ENCODE results near the gene SAP30BP. TPM values are rescaled to one million over a fixed set of nuclear protein-coding genes. Genes with fewer than 3 reads are reported as not detected.
A peak's percentile ranks its signal among the peaks of the same experiment; 100 is the strongest.

SAP30BP gene
- total RNA-seq = 65.4 TPM

DNA sequence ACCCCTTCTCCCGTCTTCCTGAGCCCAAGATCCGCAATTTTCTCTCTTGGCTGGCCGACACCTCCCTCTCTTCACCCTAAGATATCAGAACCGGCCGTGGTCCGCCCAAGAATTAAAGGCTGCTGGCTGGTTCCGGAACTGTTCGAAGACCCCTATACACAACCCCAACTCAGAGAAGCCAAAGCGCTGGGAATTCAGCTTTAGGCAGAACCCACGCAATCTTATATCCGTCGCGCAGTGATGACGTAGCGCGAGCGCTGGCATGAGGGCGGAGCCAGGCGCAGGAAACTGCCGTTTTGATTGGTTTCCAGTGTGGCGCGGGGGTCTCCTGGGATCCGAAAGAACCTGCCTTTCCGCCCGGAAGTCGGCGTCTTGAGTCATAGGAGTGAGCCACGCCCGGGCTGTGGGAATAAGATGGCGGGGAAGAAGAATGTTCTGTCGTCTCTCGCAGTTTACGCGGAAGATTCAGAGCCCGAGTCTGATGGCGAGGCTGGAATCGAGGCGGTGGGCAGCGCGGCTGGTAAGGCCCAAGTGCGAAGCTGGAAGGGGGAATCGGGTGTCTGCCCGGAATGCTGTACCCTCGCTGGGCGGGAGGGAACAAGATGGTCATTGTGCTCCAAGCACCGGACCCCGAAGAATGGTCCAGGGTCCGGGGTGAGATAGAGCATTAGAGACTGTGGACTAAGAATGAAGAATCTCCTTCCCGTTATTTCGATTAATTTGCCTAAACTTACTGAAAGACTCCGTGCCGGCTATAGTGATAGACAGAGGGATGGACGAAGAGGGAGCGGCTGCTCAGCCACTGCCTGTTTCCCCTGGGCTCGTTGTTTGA, at the start of gene SAP30BP, which contains the start of gene RECQL5:
Gene SAP30BP, plus strand, starts transcription at position 380 of the 832 bp plus-strand sequence. Its CDS starts 35 bp downstream, at position 415.
Gene RECQL5, minus strand, starts transcription at position 196 of the 832 bp plus-strand sequence. CDS start 597 bp downstream, outside the sequence.
- peak; percentile 99 for DNase-seq (ENCODE audit: low spot score)

DNA sequence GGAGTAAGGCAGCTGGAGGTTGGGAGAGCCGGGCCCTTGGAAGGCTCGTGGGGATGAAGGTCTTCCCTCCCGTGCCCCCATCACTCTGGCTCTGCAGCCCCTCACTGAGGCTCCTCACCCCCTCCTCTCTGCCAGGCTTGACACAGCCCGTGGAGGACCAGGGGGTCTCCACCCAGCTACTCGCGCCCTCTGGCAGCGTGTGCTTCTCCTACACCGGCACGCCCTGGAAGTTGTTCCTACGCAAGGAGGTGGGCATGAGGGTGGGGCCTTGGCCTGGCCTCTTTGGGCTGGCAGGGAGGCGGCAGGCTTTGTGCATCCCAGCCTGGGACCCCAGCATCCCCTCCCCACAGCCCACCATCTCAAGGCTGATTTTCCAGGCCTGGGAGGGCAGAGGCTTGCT, 49.5 kb upstream of the SAP30BP start:
- DNase-seq (ENCODE audit: low spot score) = no peak

DNA sequence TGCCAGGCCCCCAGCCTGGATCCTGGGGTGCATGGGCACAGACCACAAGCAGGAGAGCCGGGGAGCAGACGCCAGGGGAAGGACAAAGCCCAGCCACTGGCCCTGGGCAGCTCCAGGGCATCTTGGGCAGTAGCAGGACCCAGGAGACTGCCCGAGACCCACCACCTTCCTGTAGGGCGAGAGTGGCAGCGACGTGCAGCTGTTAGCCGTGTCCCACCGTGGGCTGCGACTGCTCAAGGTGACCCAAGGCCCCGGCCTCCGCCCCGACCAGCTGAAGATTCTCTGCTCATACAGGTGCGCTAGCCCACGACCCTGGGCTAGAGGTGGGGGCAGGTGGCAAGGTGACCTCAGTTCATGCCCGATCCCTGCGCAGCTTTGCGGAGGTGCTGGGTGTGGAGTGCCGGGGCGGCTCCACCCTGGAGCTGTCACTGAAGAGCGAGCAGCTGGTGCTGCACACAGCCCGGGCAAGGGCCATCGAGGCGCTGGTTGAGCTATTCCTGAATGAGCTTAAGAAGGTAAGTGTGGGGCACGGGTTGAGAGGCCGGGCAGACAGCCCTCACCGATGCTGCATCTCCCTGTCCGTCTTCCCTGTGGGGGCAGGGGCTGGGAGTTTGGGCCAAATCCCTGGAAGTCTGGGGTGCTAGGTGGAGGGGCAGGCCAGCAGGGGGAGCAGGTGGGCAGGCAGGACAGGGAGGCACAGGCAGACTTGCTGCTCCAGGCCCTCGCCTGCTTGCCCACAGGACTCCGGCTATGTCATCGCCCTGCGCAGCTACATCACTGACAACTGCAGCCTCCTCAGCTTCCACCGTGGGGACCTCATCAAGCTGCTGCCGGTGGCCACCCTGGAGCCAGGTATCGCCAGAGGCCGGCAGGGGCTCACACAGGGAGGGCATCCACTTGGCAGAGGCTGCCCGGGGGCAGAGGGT, 47.4 kb upstream of the SAP30BP start:
- DNase-seq (ENCODE audit: low spot score) = no peak

DNA sequence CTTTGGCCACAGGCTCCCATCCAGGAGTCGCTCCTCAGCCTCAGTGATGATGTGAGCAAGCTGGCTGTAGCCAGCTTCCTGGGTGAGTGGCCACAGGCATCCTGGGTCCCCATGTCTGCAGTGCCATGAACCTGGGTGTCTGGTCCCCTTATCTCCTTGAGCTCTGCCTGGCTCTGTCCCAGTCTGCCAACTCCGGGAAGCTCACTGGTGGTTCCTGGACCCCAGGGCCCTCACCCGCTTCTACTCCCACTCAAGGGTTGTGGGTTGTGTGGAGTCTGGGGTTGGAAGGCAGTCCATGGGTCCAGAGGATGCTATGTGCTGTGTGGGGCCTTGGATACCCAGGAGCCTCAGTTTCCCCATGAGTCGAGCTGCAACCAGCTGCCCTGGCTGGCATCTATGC, 45.6 kb upstream of the SAP30BP start:
- no peak for DNase-seq (ENCODE audit: low spot score)

DNA sequence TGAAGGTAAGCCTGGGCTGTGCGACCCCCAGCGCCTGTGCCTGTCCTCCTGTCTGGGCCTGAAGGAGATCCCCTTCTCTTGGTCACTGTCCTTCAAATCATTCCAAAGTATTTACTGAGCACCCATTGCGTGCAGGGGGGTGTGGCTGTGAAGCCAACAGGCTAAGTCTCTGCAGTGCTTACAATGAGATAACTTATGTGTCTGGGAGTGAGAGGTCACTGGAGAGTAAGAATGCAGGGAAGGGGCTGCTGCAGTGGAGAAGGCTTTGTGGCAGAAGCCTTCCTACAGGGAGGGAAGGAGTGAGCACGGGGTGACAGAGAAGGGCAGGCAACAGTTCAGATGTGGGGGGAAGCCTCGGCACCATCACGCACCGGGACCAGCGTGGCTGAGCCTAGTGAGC, 45.1 kb upstream of the SAP30BP start:
- no peak for DNase-seq (ENCODE audit: low spot score)

DNA sequence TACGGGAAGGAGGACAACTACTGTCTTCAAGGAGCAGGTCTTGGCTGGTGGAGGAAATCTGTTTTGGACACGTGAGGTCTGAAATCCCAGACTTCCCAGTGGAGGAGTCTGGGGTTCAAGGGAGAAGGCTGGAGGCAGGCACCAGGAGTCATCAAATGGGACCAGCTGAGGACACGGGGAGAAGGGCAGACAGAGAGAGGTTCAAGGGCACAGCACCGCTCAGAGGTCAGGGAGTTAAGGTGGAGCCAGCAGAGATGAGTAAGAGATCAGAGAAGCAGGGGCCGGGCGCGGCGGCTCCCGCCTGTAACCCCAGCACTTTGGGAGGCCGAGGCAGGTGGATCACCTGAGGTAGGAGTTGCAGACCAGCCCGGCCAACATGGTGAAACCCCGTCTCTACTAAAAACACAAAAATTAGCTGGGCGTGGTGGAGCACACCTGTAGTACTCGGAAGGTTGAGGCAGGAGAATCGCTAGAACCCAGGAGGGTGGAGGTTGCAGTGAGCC, 44.3 kb upstream of the SAP30BP start:
- no peak for DNase-seq (ENCODE audit: low spot score)

DNA sequence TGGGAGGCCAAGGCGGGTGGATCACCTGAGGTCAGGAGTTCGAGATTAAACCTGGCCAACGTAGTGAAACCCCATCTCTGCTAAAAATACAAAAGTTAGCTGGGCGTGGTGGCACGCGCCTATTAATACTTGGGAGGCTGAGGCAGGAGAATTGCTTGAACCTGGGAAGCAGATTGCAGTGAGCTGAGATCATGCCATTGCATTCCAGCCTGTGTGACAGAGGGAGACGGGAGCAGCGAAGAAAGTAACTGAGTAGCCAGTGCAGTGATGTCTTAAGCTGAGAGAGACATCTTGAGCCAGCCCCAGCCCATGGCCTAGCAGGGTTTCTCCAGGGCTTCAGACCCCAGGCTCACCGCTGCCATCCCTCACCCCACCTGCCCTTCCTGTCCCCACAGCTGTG, 43.8 kb upstream of the SAP30BP start:
- DNase-seq (ENCODE audit: low spot score) = no peak

DNA sequence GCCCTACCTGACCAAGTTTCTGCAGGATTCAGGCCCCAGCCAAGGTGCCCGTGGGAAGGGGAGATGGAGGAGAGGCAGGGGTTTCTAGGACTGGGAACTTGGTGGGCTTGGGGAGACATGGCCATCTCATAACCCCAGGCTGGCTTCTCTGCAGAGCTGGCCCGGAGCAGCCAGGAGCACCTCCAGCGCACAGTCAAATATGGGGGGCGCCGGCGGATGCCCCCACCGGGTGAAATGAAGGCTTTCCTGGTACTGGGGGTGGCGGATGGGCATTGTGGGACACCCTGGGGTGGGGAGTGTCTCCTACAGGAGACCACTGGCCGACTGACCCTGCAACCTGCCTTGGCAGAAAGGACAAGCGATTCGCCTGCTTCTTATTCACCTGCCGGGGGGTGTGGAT, 43.1 kb upstream of the SAP30BP start:
- no peak for DNase-seq (ENCODE audit: low spot score)

DNA sequence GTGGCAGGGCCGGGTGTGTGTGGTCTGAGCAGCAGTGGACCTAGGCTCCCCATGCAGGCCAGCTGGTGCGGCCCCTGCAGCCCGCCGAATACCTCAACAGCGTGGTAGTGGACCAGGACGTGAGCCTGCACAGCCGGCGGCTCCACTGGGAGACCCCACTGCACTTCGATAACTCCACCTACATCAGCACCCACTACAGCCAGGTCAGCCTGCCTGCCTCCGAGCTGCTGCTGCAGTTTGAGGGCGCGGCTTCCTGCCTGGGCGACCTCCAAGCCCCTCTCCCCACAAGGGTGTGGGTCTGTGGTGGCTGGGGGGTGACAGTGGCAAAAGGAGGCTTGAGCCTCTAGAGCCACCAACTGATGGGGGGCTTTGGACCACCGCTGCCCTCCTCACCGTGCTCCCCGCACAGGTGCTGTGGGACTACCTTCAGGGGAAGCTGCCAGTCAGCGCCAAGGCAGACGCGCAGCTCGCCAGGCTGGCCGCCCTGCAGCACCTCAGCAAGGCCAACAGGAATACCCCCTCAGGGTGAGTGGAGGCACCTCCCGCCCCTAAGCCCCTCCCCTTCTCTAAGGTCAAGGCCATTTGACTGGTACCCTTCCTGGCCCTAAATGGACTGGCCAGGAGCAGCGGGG, 42.3 kb upstream of the SAP30BP start:
- DNase-seq (ENCODE audit: low spot score) = no peak

DNA sequence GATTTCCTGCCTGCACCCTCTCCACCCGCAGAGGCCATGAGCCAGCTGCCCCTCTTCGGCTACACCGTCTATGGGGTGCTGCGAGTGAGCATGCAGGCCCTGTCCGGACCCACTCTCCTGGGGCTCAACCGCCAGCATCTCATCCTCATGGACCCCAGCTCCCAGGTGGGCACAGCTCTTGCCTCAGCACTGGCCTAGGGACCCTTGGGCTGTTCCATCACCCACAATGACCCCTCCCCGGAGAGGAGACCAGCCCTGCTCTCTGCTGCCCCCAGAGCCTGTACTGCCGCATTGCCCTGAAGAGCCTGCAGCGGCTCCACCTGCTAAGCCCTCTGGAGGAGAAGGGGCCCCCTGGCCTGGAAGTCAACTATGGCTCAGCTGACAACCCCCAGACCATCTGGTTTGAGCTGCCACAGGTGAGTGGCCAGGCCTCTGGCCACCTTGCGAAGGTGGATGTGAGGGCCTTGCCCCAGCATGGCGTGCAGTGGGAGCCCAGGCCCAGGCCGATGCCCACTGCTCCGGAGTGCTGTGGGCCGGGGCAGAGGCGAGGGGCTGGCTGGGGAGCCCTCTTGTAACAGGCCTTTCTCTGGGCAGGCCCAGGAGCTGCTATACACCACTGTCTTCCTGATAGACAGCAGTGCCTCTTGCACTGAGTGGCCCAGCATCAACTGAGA, 41.2 kb upstream of the SAP30BP start:
- no peak for DNase-seq (ENCODE audit: low spot score)

DNA sequence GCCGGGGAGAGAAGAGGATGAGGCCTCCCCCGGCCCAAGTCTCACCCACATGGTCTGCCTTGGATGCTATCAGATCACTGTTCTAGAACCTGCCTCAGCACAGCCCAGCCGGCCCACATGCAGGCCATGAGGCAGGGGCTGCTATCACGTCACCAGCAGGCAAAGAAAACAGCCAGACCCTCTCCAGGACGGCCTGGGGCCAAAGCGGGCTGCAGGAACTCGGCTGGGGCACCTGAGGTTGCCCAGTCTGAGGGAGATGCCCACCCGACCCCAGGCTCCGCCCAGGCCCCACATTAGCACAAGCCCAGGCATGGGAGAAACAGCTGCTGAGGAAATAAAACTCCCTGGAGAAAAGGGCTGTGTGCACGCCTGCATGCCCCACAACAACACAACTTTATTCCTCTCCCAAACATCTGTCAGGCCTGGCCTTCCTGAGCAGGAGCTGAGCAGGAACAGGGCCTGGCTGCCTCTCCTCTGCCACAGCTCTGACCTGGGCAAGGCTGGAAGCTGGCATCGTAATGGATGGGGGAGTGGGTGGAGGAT, 40.6 kb upstream of the SAP30BP start:
- no peak for DNase-seq (ENCODE audit: low spot score)

DNA sequence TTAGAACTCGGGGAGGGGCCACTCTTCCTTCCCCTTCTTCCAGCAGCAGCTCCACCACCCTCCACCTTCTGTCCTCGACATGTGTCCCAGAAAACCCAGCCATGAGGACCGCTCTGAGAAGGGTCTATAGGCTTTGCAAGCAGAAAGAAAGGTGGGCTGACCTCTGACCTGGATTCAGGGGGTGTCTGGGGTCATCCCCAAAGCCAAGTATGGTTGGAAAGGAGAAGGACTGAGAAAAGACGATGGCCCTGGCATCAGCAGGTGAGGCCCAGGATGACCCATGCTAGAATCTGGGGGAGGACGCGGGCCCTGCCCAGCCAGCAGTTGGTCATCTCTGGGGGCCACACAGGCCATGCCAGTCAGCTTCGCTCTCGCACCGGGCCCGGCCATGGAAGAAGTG, 40.0 kb upstream of the SAP30BP start:
- no peak for DNase-seq (ENCODE audit: low spot score)

DNA sequence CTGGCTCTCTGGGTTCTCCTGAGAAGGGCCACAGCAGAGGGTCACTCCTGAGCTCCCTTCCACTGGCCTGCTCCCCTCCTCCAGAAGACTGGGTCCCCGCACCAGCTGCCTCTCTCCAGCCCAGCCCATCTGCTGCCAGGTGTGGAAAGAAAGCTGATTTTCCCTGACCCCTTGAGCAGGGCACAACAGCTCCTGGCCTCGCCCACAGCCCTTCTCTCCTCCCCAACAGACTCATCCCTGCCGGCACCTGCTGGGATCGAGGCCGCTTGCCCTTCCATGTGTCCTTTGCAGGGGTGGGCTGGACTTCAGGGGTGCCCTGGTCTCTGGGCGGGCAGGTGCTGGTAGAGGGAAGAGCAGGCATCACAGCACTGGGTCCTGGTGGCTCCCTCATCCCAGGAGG, 38.7 kb upstream of the SAP30BP start:
- no peak for DNase-seq (ENCODE audit: low spot score)

DNA sequence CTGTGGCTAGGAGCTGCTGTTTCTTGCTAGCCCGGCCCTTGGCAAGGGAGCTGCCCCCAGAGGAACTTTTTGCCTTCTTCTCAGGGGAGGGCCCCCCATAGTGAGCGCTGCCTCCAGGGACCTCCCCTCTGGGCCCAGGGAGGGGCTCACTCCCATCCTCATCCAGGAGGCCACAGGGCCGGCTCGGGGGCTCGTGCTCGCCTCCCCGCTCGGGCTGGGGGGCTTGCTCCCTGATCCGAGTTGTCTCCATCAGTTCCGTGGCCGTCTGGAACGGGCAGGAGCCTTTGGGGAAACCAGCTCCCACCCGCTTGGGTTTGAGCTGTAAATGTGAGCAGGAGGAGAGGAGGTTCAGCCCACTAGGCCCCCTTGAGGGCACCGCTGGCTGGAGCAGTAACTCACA, 38.0 kb upstream of the SAP30BP start:
- no peak for DNase-seq (ENCODE audit: low spot score)

DNA sequence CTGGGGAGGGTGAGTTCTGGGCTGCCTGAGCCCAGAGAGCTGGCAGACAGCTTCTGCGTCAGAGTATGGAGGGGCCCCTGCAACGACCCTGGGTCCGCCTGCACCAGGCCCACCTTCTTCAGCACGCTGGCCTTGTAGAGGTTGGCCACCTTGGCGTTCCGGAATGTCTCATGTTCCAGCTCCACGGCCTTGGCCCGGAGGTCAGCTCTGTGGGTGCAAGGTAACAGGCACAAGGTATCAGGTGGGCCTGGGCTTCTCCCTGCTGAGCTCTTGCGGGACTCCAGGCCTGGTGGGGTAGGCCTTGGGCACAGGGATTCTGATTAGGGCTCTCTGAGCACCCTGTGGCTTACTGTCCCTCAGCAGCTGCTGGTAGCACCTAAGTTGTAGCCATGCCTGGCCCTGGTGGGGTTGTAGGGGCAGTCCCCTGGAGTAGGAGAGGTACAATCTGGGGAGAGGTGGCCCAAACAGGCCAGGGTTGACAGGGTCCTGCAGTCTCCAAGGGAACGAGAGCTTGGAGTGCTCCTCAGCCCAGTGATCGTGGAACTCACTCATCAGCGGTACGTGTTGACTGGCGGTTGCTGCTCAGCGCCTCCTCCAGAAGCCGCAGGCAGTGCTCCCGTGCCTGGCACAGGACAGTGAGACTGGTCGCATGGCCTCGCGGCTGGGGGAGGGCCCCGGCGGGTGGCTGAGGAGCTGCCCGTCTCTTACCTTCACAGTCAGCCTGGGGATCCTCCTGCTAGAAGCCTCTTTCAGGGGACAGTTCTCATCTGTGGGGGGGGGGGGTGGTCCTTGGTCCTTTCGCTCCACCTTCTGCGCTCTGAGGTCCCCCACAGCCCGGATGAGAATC, 36.8 kb upstream of the SAP30BP start:
- no peak for DNase-seq (ENCODE audit: low spot score)

DNA sequence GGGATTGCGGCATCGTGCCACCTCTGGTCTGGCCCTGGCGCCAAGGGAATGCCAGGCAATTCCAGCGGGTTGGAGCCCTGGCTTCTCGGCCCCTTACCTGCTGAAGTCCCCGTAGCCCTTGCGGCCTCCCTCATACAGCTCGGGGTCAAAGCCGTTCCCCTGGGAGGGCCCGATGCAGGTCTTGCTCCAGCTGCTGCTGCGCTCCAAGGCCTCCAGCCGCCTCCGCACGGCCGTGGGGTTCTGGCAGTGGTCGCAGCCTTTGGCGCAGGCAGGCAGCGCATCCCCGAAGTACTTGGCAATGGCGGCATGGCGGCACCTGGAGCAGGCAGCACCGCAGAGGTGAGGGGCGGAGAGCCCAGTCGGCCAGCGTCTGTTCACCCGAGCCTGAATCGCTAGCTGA, 35.8 kb upstream of the SAP30BP start:
- DNase-seq (ENCODE audit: low spot score) = no peak

DNA sequence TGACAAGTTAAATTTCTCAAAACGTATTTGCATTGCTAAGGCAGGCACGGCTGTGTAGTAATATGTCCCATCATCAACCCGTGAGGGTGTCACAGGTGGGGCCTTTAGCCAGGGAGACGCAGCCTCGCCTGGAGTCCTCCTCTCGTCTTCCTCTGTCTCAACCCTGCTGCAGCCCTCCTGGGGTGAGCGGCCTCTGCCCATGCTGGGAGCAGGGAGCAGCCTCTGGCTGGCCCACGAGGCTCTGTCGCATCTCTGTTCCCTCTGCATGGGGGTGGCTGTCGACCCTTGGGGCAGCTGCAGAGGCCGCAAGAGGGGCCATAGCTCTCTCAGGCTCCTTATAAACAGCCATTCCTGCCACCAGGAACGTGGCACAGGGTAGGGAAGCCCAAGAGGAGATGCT, 34.7 kb upstream of the SAP30BP start:
- DNase-seq (ENCODE audit: low spot score) = no peak

DNA sequence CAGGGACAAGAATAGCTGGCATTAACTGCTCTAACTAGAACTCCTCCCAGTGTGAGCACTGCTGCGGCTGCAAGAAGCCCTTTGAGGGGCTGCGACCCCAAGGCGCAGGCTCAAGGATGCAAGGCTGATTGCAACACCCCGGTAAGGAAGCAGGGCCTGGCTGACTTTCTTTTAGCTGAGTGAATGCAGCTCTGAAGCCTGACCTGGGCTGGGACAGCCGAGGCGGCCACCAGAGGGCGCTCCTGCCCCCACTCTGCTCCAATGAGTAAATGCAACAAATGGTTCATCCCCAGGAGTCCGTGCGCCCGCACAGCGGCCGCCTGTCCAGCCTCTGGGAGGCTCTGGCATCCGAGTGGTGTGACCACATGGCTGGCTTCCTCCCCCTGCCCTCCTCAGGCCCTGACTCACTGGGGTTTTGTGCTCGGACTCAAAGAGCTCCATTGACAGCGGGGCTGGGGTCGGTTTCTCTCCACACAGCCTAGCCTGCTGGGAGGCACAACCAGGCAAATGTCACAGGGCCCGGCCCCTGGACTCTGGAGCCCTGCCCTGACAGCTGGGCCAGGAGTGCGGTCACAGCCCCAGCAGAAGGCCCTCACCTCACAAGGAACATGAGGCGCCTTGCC, 34.2 kb upstream of the SAP30BP start, which contains the start of gene SMIM5:
Gene SMIM5, plus strand, starts transcription at position 572 of the 623 bp plus-strand sequence. CDS start 6,768 bp downstream, outside the sequence.
- peak; percentile 89 for DNase-seq (ENCODE audit: low spot score)
